H1 (cell line): ENCODE results near the gene DPY19L1.

ENCODE experiments used
- NRF1 ChIP-seq: IDR thresholded peaks from 2 replicates; pipeline ENCODE4 v1.6.1; 2011; ENCODE audit warnings: mild to moderate bottlenecking, low read depth, low read length, improper control_type of control experiment
- SAP30 ChIP-seq: fragments of 300-600 bp; sonication (generic); IDR thresholded peaks from 2 replicates; pipeline ENCODE4 v1.7.1; 2012; ENCODE audit warnings: low read length, moderate library complexity, mild to moderate bottlenecking, inconsistent platforms; ENCODE audit not compliant: insufficient read depth, insufficient replicate concordance
- TAF1 ChIP-seq: IDR thresholded peaks from 2 replicates; pipeline ENCODE4 v1.6.1; 2011; ENCODE audit warnings: mild to moderate bottlenecking, low read depth, low read length
- ZNF274 ChIP-seq: IDR thresholded peaks from 2 replicates; pipeline ENCODE4 v1.7.0; 2012; ENCODE audit warnings: low read length, borderline replicate concordance; ENCODE audit errors: extremely low read depth
- TF ChIP-seq, protein P1 (sequence below), 3 experiments: IDR thresholded peaks; 1 replicate in 2 of 3; 2 replicates in 1 of 3; pipeline versions ENCODE4 v1.5.1 to v1.6.1; 2011; ENCODE audit warnings: low read length in 3 of 3, mild to moderate bottlenecking in 3 of 3, inconsistent platforms in 2 of 3, low read depth in 1 of 3, moderate library complexity in 1 of 3; ENCODE audit not compliant: insufficient read depth in 1 of 3; ENCODE audit errors: control extremely low read depth in 1 of 3

DNA sequence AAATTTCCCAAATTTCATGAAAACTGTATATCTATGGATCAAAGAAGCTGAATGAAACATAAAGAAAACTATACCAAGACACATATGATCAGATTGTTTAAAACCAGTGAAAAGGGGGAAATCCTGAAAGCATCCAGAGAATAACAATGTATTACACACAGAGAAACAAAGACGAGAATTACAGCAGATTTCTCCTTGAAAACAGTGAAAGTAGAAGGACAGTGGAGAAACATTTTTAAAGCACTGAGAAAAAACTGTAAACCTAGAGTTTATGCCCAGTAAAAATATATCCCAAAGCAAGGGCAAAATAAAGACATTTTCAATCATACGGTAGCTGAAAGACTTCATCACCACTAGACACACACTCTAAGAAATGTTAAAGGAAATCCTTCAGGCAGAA, 121.0 kb downstream of the DPY19L1 start:
- TF ChIP-seq ZNF274 (no peak), NRF1 (no peak), SAP30 (no peak), TAF1 (no peak)
- TF ChIP-seq, protein P1, sequence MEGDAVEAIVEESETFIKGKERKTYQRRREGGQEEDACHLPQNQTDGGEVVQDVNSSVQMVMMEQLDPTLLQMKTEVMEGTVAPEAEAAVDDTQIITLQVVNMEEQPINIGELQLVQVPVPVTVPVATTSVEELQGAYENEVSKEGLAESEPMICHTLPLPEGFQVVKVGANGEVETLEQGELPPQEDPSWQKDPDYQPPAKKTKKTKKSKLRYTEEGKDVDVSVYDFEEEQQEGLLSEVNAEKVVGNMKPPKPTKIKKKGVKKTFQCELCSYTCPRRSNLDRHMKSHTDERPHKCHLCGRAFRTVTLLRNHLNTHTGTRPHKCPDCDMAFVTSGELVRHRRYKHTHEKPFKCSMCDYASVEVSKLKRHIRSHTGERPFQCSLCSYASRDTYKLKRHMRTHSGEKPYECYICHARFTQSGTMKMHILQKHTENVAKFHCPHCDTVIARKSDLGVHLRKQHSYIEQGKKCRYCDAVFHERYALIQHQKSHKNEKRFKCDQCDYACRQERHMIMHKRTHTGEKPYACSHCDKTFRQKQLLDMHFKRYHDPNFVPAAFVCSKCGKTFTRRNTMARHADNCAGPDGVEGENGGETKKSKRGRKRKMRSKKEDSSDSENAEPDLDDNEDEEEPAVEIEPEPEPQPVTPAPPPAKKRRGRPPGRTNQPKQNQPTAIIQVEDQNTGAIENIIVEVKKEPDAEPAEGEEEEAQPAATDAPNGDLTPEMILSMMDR (IDR thresholded peaks at IDR 0.05; ENCODE audit: control extremely low read depth in 1 of 3, insufficient read depth in 1 of 3, low read depth in 1 of 3, low read length in 3 of 3), result no peak
